ENCODE results near the gene QRFP.
"Not testable (repeated sequence)": the region's sequence is repeated elsewhere in the genome, so short reads cannot be mapped to it uniquely, and the experiment has no call there.

Gene QRFP

DNA sequence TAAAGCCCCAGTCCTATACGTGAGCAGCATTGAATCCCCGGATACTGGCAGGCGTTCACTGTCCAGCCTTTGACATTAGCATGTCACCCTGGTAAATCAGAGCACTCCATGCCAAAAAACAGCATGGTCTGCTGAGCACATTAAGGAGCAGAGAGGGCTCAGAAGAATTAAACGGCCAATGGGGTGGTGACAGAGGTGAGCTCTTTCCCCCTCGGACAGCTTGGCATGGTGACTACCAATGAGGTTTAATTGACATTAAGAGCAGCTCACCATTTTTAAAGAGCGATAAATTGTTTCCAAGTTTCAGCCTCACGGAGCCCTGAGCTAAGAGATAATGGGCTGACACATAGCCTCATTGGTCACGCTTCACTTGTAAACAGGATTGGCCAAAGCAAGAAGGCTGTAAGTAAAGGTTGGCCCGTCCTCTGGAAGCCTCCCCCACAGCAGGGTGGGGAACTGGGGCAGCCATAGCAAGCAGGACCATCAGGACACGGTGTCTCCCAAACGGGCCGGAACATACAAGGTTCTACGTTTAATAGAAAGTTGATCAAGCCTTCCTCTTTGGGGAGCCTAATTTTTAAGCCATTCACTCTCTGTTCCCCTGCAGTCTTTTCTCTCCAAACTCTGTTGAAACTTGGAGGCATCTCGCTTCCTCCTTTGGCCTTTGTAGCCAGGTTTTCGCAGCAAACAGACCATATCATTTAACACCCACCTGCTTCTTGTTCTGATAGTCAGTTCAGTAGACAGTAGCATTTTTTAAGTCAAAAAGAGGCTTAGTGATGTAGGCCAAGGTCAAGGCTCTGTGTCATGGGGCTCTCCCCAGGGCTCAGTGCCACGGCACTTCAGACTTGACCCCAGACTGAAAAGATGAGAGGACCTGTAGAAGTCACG, 25.9 kb downstream of the QRFP start:
- DNase-seq = no peak

GRCh38 chr9:130869250-130869649, 27.4 kb downstream of the QRFP start:
- DNase-seq = no peak

DNA sequence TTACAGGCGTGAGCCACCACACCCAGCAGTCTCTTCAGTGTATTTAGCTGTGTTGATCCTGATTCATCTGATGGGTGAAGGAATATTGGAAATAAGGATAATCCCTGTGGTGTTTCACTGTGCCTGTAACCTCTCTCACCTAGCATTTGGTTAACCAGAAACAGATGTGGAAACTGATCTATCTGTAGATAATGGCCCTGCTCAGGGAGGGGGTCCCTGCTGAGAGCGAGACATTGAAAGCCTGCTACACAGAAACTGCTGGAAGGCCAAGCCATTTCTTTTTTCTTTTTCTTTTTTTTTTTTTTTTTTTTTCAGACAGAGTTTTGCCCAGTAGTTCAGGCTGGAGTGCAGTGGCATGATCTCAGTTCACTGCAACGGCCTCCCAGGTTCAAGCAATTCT, 28.4 kb downstream of the QRFP start:
- DNase-seq = no peak

DNA sequence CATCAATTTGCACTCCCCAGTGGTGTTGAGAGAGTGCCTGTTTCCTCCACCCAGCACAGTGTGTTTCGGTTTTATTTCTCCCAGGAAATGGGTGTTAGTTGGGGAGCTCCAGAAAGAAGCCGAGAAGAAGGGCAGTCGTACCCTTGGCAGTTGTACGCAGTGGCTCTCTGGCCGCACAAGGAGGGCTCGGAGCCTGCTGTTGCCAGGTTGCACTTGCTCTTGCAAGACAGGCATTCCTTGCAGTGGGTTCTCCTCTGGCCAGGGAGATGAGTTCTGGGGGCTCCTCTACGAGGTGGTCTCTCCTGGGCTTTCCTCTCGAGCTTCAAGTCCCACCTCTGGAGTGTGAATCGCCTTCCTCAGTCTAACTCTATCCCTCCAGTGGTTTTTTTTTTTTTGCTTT, 29.1 kb downstream of the QRFP start:
- DNase-seq = no peak

- DNase-seq = peak; percentile 35
These were observed 30.1 kb downstream of the QRFP start for GRCh38 chr9:130866474-130866965.

DNA sequence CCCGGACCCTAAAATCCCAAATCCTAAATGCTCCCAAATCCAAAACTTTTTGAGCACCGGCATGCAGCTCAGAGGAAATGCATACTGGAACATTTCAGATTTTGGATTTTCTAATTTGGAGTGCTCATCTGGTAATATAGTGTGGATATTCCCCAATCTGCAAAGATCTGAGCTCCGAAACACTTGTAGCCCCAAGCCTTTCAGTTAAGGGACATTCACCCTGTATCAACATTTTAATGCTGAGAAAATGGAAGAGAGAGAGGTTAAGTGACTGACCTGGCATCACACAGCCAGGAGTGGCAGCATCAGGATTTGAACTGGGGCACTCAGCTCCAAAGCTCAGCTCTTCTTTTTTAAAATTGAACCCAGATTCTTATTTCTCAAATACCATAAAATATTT, 30.7 kb downstream of the QRFP start:
- no peak for DNase-seq

GRCh38 chr9:130864541-130864940, 32.1 kb downstream of the QRFP start:
- DNase-seq = no peak

DNA sequence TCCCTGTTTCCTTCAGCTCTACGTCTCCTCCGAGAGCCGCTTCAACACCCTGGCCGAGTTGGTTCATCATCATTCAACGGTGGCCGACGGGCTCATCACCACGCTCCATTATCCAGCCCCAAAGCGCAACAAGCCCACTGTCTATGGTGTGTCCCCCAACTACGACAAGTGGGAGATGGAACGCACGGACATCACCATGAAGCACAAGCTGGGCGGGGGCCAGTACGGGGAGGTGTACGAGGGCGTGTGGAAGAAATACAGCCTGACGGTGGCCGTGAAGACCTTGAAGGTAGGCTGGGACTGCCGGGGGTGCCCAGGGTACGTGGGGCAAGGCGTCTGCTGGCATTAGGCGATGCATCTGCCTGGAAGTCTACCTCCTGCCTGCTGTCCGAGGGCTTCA, 33.9 kb downstream of the QRFP start:
- no peak for DNase-seq

DNA sequence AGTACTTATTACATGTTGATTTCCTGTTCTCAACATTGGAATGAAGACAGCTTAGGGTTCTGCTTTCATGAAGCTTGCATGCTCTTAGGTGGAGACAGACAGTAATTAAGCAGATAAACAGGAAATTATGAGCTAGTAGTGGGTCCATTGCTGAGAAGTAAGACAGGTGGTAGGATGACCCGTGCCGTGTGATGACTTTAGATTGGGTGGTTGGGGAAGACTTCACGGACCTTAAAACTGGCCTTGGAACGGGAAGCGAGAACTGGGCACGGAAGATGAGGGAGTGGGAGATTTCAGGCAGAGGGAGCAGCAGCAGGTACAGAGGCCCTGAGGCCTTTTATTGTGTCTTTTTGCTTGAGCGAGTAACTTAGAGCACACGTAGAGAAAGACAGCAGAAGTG, 34.4 kb downstream of the QRFP start:
- DNase-seq = no peak

GRCh38 chr9:130861372-130862180, 35.0 kb downstream of the QRFP start:
- no peak for DNase-seq

- no peak for DNase-seq
These were observed 35.9 kb downstream of the QRFP start for GRCh38 chr9:130860458-130861316.

GRCh38 chr9:130858739-130859705, 37.6 kb downstream of the QRFP start:
- no peak for DNase-seq

- DNase-seq = no peak
These were observed 38.5 kb downstream of the QRFP start for GRCh38 chr9:130857864-130858738.

GRCh38 chr9:130856474-130856873, 40.1 kb downstream of the QRFP start:
- no peak for DNase-seq

- no peak for DNase-seq
These were observed 41.8 kb downstream of the QRFP start for GRCh38 chr9:130854835-130855234.

DNA sequence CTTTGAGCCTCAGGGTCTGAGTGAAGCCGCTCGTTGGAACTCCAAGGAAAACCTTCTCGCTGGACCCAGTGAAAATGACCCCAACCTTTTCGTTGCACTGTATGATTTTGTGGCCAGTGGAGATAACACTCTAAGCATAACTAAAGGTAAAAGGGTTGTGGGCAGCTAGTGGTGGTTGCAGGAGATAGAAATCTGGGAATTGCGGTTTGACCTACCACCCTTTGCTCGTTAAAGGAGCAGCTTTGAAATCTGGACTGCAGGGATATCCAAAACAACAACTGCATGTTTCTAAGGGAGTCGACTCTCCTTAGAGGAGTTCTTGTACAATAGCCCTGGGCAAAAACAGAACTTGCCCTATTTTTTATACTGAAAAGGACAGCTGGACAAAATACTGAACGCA, 42.5 kb downstream of the QRFP start:
- DNase-seq = no peak

DNA sequence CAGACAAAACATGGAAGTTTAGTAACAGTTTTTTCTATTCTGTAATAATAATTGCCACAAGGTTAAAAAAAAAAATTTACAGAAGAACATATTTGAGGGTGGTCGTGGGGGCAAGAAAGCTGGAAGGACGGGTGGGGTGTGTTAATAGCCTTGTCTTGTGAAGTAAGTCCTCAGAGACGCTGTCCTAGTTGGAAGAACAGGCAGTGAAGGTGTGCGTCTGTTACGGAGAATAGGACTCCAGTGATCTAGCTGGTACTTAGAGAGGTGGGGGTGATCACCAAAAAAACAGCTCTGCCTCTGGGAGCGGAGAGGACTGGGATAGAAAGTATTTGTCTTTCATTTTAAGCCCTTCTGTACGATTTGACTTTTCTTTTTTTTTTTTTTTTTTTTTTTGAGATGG, 43.8 kb downstream of the QRFP start:
- DNase-seq = no peak

- DNase-seq = no peak
These were observed 47.3 kb downstream of the QRFP start for GRCh38 chr9:130849356-130849755.

DNA sequence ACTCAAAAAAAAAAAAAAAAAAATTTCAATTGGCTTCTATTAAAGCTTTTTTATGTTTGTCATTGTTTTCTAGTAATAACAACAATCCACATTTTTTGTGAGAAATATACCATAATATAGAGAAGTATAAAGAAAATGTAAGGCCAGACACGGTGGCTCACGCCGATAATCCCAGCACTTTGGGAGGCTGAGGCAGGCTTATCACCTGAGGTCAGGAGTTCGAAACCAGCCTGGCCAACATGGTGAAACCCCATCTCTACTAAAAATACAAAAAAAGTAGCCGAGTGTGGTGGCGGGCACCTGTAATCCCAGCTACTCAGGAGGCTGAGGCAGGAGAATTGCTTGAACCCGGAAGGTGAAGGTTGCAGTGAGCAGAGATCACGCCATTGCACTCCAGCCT, 48.1 kb downstream of the QRFP start:
- DNase-seq = not testable (repeated sequence)

Data from GDM1 (cell line).